Erythroblast (primary cell): ENCODE measurements around the gene LIM2.
"Not testable (repeated sequence)": the region's sequence is repeated elsewhere in the genome, so short reads cannot be mapped to it uniquely, and the experiment has no call there.

Experiments used
- DNase-seq, 2 experiments: peaks; one replicate each; lab custom pipeline; 2025; lab: John Stamatoyannopoulos, UW
- GATA1 ChIP-seq: IDR thresholded peaks from 2 replicates; pipeline ENCODE4 v1.6.1; 2011; ENCODE audit warnings: low read depth, mild to moderate bottlenecking, control low read depth, low read length, moderate library complexity
- POLR2A ChIP-seq: IDR thresholded peaks from 2 replicates; pipeline ENCODE4 v1.6.1; 2011; ENCODE audit warnings: mild to moderate bottlenecking, low read length

Gene LIM2

GRCh38 chr19:51410950-51411748 lies 23.4 kb upstream of the LIM2 start:
- DNase-seq = no peak
- TF ChIP-seq GATA1 (no peak), POLR2A (no peak)

GRCh38 chr19:51407511-51408131 lies 19.8 kb upstream of the LIM2 start:
- peak; percentile 49 to 71 for DNase-seq
- no peak for TF ChIP-seq GATA1
- TF ChIP-seq POLR2A = no peak

- TF ChIP-seq GATA1 (no peak), POLR2A (no peak)
- DNase-seq = no peak
These were observed 14.3 kb upstream of the LIM2 start for GRCh38 chr19:51402117-51402516.

- DNase-seq = not testable (repeated sequence)
These were observed 12.2 kb upstream of the LIM2 start for GRCh38 chr19:51399936-51400335.

- TF ChIP-seq POLR2A = no peak
- TF ChIP-seq GATA1 = no peak
- no peak for DNase-seq
These were observed 11.5 kb upstream of the LIM2 start for GRCh38 chr19:51399231-51399630.

GRCh38 chr19:51398096-51398704 lies 10.4 kb upstream of the LIM2 start:
- TF ChIP-seq POLR2A = no peak
- TF ChIP-seq GATA1 = no peak
- DNase-seq = peak; percentile 26 to 43

- DNase-seq = not testable (repeated sequence)
These were observed 9.7 kb upstream of the LIM2 start for GRCh38 chr19:51397453-51397852.

- DNase-seq = no peak
- TF ChIP-seq POLR2A (no peak), GATA1 (no peak)
These were observed 8.4 kb upstream of the LIM2 start for GRCh38 chr19:51396175-51396574.

- DNase-seq = peak; percentile 98 to 99
- TF ChIP-seq GATA1 (no peak), POLR2A (peak; percentile 89)
These were observed 6.5 kb upstream of the LIM2 start for GRCh38 chr19:51394050-51394836.

- TF ChIP-seq POLR2A (no peak), GATA1 (no peak)
- DNase-seq = no peak
These were observed 4.9 kb upstream of the LIM2 start for GRCh38 chr19:51392701-51393100.

- DNase-seq = no peak
- TF ChIP-seq POLR2A (no peak), GATA1 (no peak)
These were observed 3.4 kb upstream of the LIM2 start for GRCh38 chr19:51391073-51391611.

GRCh38 chr19:51389143-51389542 lies 1.4 kb upstream of the LIM2 start:
- TF ChIP-seq POLR2A (no peak), GATA1 (no peak)
- DNase-seq = no peak

- no peak for TF ChIP-seq POLR2A
- no peak for TF ChIP-seq GATA1
These were observed 773 bp downstream of the LIM2 start for GRCh38 chr19:51386882-51387520.

More at GRCh38 chr19:51386882-51387520, 773 bp downstream of the LIM2 start:
- no peak for DNase-seq
